ENCODE results near the gene TMED1. TPM values are rescaled to one million over a fixed set of nuclear protein-coding genes. Genes with fewer than 3 reads are reported as not detected.

The TMED1 gene
- total and polyA plus RNA-seq, 2 of the 8 experiments (the other 6 are each of a cell fraction or from before 2014, with no cell fraction given): 26.9 to 31.9 TPM

DNA sequence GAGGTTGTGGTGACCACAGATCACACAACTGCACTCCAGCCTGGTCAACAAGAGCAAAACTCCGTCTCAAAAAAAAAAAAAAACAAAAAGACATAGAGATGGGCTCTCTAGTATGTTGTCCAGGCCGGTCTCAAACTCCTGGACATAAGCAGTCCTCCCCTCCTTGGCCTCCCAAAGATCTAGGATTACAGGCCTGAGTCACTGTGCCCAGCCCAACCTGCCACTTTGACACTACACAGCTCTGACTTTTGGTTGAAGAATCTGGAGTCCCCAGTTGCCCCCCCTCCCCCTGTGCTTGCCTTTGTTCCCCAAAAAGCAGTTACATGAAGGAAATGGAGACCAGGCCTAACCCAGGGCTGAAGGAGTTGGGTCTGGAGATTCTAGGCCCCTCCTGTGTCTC lies 48.3 kb upstream of the TMED1 start (continued):
- no peak for TF ChIP-seq CHD2 (IDR thresholded peaks at IDR 0.05; ENCODE audit: low read length)
- no peak for TF ChIP-seq ATF3 (IDR thresholded peaks at IDR 0.05; ENCODE audit: insufficient read depth, low read depth, low read length)
